Lower leg skin (tissue), 3 donors: Measurements from ENCODE around the gene BBOF1.
"Not testable (repeated sequence)": the region's sequence is repeated elsewhere in the genome, so short reads cannot be mapped to it uniquely, and the experiment has no call there.

Experiments
- POLR2A ChIP-seq, 2 donors: fragments of 450-650 bp; IDR thresholded peaks; one replicate each; pipeline ENCODE4 v1.6.1; 2016 to 2017; ENCODE audit warnings: antibody characterized with exemption in 2 of 2, mild to moderate bottlenecking in 1 of 2, moderate library complexity in 1 of 2
- TF ChIP-seq, protein P1 (sequence below), 3 donors: fragments of 450-650 bp; IDR thresholded peaks; one replicate each; pipeline ENCODE4 v1.5.1; 2016; ENCODE audit warnings: antibody characterized with exemption in 3 of 3, mild to moderate bottlenecking in 3 of 3, moderate library complexity in 2 of 3

DNA sequence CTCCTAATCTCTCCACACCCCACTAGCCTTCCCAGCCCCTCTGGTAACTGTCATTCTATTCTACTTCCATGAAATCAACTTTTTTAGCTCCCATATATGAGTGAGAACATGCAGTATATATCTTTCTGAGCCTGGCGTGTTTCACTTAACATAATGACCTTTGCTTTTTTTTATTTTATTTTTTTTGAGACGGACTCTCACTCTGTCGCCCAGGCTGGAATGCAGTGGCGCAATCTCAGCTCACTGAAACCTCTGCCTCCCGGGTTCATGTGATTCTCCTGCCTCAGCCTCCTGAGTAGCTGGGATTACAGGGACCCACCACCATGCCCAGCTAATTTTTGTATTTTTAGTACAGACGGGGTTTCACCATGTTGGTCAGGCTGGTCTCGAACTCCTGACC, 30.5 kb upstream of the BBOF1 start:
- TF ChIP-seq, protein P1, sequence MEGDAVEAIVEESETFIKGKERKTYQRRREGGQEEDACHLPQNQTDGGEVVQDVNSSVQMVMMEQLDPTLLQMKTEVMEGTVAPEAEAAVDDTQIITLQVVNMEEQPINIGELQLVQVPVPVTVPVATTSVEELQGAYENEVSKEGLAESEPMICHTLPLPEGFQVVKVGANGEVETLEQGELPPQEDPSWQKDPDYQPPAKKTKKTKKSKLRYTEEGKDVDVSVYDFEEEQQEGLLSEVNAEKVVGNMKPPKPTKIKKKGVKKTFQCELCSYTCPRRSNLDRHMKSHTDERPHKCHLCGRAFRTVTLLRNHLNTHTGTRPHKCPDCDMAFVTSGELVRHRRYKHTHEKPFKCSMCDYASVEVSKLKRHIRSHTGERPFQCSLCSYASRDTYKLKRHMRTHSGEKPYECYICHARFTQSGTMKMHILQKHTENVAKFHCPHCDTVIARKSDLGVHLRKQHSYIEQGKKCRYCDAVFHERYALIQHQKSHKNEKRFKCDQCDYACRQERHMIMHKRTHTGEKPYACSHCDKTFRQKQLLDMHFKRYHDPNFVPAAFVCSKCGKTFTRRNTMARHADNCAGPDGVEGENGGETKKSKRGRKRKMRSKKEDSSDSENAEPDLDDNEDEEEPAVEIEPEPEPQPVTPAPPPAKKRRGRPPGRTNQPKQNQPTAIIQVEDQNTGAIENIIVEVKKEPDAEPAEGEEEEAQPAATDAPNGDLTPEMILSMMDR (IDR thresholded peaks at IDR 0.05), result not testable (repeated sequence)
- not testable (repeated sequence) for TF ChIP-seq POLR2A (IDR thresholded peaks at IDR 0.05)
